Measurements from ENCODE around the gene EPHX1.

- TF ChIP-seq CTCF (IDR thresholded peaks at IDR 0.05) (no peak), POLR2A (IDR thresholded peaks at IDR 0.05) (no peak), EP300 (IDR thresholded peaks at IDR 0.05) (no peak), POLR2AphosphoS5 (IDR thresholded peaks at IDR 0.05) (no peak)
Observed at GRCh38 chr1:225808136-225808535, 1.8 kb upstream of the EPHX1 start.

All from suprapubic skin (tissue), 4 donors.